ENCODE data around the gene KMT2B. TPM values are rescaled to one million over a fixed set of nuclear protein-coding genes. Genes with fewer than 3 reads are reported as not detected.

The KMT2B gene
- total and polyA plus RNA-seq, 2 experiments from 2014 or later = 15.8 to 49.8 TPM

DNA sequence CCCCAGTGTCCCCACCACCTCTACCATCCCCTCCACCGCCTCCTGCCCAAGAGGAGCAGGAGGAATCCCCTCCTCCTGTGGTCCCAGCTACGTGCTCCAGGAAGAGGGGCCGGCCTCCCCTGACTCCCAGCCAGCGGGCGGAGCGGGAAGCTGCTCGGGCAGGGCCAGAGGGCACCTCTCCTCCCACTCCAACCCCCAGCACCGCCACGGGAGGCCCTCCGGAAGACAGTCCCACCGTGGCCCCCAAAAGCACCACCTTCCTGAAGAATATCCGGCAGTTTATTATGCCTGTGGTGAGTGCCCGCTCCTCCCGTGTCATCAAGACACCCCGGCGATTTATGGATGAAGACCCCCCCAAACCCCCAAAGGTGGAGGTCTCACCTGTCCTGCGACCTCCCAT is 2.8 kb downstream of the KMT2B start (continued):
- TF ChIP-seq, protein P1, sequence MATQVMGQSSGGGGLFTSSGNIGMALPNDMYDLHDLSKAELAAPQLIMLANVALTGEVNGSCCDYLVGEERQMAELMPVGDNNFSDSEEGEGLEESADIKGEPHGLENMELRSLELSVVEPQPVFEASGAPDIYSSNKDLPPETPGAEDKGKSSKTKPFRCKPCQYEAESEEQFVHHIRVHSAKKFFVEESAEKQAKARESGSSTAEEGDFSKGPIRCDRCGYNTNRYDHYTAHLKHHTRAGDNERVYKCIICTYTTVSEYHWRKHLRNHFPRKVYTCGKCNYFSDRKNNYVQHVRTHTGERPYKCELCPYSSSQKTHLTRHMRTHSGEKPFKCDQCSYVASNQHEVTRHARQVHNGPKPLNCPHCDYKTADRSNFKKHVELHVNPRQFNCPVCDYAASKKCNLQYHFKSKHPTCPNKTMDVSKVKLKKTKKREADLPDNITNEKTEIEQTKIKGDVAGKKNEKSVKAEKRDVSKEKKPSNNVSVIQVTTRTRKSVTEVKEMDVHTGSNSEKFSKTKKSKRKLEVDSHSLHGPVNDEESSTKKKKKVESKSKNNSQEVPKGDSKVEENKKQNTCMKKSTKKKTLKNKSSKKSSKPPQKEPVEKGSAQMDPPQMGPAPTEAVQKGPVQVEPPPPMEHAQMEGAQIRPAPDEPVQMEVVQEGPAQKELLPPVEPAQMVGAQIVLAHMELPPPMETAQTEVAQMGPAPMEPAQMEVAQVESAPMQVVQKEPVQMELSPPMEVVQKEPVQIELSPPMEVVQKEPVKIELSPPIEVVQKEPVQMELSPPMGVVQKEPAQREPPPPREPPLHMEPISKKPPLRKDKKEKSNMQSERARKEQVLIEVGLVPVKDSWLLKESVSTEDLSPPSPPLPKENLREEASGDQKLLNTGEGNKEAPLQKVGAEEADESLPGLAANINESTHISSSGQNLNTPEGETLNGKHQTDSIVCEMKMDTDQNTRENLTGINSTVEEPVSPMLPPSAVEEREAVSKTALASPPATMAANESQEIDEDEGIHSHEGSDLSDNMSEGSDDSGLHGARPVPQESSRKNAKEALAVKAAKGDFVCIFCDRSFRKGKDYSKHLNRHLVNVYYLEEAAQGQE (IDR thresholded peaks at IDR 0.05; ENCODE audit: unreplicated experiment) = no peak
- TF ChIP-seq, protein P2, sequence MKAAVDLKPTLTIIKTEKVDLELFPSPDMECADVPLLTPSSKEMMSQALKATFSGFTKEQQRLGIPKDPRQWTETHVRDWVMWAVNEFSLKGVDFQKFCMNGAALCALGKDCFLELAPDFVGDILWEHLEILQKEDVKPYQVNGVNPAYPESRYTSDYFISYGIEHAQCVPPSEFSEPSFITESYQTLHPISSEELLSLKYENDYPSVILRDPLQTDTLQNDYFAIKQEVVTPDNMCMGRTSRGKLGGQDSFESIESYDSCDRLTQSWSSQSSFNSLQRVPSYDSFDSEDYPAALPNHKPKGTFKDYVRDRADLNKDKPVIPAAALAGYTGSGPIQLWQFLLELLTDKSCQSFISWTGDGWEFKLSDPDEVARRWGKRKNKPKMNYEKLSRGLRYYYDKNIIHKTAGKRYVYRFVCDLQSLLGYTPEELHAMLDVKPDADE (IDR thresholded peaks at IDR 0.05) = no peak

DNA sequence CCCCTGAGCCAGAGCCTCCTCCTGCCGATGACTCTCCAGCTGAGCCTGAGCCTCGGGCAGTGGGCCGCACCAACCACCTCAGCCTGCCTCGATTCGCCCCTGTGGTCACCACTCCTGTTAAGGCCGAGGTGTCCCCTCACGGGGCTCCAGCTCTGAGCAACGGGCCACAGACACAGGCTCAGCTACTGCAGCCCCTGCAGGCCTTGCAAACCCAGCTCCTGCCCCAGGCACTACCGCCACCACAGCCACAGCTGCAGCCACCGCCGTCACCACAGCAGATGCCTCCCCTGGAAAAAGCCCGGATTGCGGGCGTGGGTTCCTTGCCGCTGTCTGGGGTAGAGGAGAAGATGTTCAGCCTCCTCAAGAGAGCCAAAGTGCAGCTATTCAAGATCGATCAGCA is 3.6 kb downstream of the KMT2B start:
- Mint-ChIP-seq H3K4me3 (no peak overlapping the region), H3K4me1 (peaks cover 9% of the 10 kb centered on the region), H3K9me3 (no peaks in the 10 kb centered on the region; the same call in 2 of the 3 replicates), H3K27me3 (ENCODE audit: insufficient read depth, low read depth, poor library complexity) (peaks cover 24% of the 10 kb centered on the region), H3K27ac (0 out of 2 replicates have a peak overlapping the region, but pooled peaks have one; percentile 18), H3K36me3 (ENCODE audit: low read depth) (peaks cover 57% of the 10 kb centered on the region)
- H3K79me2 ChIP-seq (replicated peaks; ENCODE audit: insufficient read depth) = peaks cover 21% of the 10 kb centered on the region
- H3K4me1 ChIP-seq (ENCODE audit: insufficient read depth) = peaks cover 9% of the 10 kb centered on the region
- no peak overlapping the region for H2AFZ ChIP-seq
- DNase-seq (ENCODE audit: low spot score) (no peak), ATAC-seq (no peak)
- H3K9me2 ChIP-seq (ENCODE audit: insufficient read depth) = no peaks in the 10 kb centered on the region
- no peak overlapping the region for H3K27ac ChIP-seq (ENCODE audit: low read depth)
- H3K4me3 ChIP-seq = no peak overlapping the region
- H4K20me1 ChIP-seq (replicated peaks; ENCODE audit: insufficient read depth) = peaks cover 11% of the 10 kb centered on the region
- H3F3A ChIP-seq (replicated peaks; ENCODE audit: low read depth) = peaks cover 3% of the 10 kb centered on the region; the same call in 1 of the 2 replicates
- no peaks in the 10 kb centered on the region for H3K27me3 ChIP-seq (ENCODE audit: insufficient read depth)
- H3K4me2 ChIP-seq = no peak overlapping the region
- peaks cover 23% of the 10 kb centered on the region; the same call in 1 of the 2 replicates for H3K36me3 ChIP-seq (ENCODE audit: insufficient read depth)
- TF ChIP-seq ZNF331 (CRISPR knock-in tag; IDR thresholded peaks at IDR 0.05; ENCODE audit: low read depth) = no peak
- no peak for TF ChIP-seq EZH2phosphoT487 (IDR thresholded peaks at IDR 0.05; ENCODE audit: unreplicated experiment)
- TF ChIP-seq, protein P3, sequence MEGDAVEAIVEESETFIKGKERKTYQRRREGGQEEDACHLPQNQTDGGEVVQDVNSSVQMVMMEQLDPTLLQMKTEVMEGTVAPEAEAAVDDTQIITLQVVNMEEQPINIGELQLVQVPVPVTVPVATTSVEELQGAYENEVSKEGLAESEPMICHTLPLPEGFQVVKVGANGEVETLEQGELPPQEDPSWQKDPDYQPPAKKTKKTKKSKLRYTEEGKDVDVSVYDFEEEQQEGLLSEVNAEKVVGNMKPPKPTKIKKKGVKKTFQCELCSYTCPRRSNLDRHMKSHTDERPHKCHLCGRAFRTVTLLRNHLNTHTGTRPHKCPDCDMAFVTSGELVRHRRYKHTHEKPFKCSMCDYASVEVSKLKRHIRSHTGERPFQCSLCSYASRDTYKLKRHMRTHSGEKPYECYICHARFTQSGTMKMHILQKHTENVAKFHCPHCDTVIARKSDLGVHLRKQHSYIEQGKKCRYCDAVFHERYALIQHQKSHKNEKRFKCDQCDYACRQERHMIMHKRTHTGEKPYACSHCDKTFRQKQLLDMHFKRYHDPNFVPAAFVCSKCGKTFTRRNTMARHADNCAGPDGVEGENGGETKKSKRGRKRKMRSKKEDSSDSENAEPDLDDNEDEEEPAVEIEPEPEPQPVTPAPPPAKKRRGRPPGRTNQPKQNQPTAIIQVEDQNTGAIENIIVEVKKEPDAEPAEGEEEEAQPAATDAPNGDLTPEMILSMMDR (conservative IDR thresholded peaks at IDR 0.05; ENCODE audit: low read depth in 2 of 2) = no peak
- TF ChIP-seq POLR2AphosphoS5 (IDR thresholded peaks at IDR 0.05; ENCODE audit: low read depth) = no peak
- TF ChIP-seq CREB1 (CRISPR knock-in tag; IDR thresholded peaks at IDR 0.05; ENCODE audit: low read depth) = no peak
- TF ChIP-seq JUNB (IDR thresholded peaks at IDR 0.05; ENCODE audit: unreplicated experiment) = no peak
- no peak for TF ChIP-seq ZNF114 (CRISPR knock-in tag; IDR thresholded peaks at IDR 0.05)
